Coronary artery (tissue), 2 donors: ENCODE measurements around the gene RNASET2.

Experiments used
- DNase-seq: peaks from one replicate; pipeline ENCODE4 v3.0.0-alpha.2; 2017; ENCODE audit warnings: low spot score
- H3K27ac ChIP-seq, 2 donors: fragments of 200-600 bp; sonication (generic); one replicate each; pipeline ENCODE4 v1.5.1; 2016 to 2019
- H3K4me3 ChIP-seq: fragments of 200-600 bp; sonication (generic); 2 replicates; pipeline ENCODE4 v1.5.1; 2016; ENCODE audit warnings: mild to moderate bottlenecking, moderate library complexity
- CTCF ChIP-seq: fragments of 200-600 bp; sonication (generic); IDR thresholded peaks from one replicate; pipeline ENCODE4 v1.5.1; 2019; ENCODE audit warnings: antibody characterized with exemption

Gene RNASET2

GRCh38 chr6:166987930-166988329, 31.6 kb upstream of the RNASET2 start:
- Histone ChIP-seq H3K27ac (no peak overlapping the region), H3K4me3 (no peak overlapping the region)
- no peak for TF ChIP-seq CTCF
- no peak for DNase-seq

- Histone ChIP-seq H3K4me3 (no peak overlapping the region), H3K27ac (no peak overlapping the region)
- no peak for DNase-seq
- TF ChIP-seq CTCF = no peak
Observed at GRCh38 chr6:166987448-166987847, 31.1 kb upstream of the RNASET2 start.

- Histone ChIP-seq H3K27ac (no peak overlapping the region), H3K4me3 (no peak overlapping the region)
- no peak for TF ChIP-seq CTCF
- DNase-seq = no peak
Observed at GRCh38 chr6:166980738-166981137, 24.4 kb upstream of the RNASET2 start.

GRCh38 chr6:166977621-166978525, 21.5 kb upstream of the RNASET2 start:
- TF ChIP-seq CTCF = no peak
- Histone ChIP-seq H3K27ac (no peak overlapping the region), H3K4me3 (no peak overlapping the region)
- no peak for DNase-seq

GRCh38 chr6:166976636-166977035, 20.3 kb upstream of the RNASET2 start:
- H3K4me3 ChIP-seq = no peak overlapping the region
- DNase-seq = no peak
- TF ChIP-seq CTCF = no peak
- H3K27ac ChIP-seq = no peak overlapping the region

- TF ChIP-seq CTCF = no peak
- Histone ChIP-seq H3K27ac (no peak overlapping the region), H3K4me3 (no peak overlapping the region)
- no peak for DNase-seq
Observed at GRCh38 chr6:166972101-166972500, 15.8 kb upstream of the RNASET2 start.

- TF ChIP-seq CTCF = no peak
- Histone ChIP-seq H3K27ac (no peak overlapping the region), H3K4me3 (no peak overlapping the region)
- no peak for DNase-seq
Observed at GRCh38 chr6:166971271-166971670, 14.9 kb upstream of the RNASET2 start.
